HepG2 (cell line): ENCODE data around the gene SLCO3A1. TPM values are rescaled to one million over a fixed set of nuclear protein-coding genes. Genes with fewer than 3 reads are reported as not detected.

ENCODE experiments used
- ATAC-seq: fragments of 200-7000 bp; cut with Tn5 transposase; 3 replicates; pipeline ENCODE4 v1.9.1; 2020; ENCODE audit warnings: mild to moderate bottlenecking, moderate library complexity
- BruUV-seq: library from RNA; stranded (reverse); fragments of 400-500 nt; replicated peaks from 2 replicates; lab custom pipeline; 2021; lab: Mats Ljungman, UMichigan
- CTCF ChIA-PET: fragments of 300-600 bp; formaldehyde crosslinking; extraction: SDS; loops from one replicate; lab custom pipeline; 2021; ENCODE audit warnings: low total read pairs, inconsistent platforms, low intra/inter-chr PET ratio; lab: Yijun Ruan, JAX
- POLR2A ChIA-PET: fragments of 350-600 bp; sonication (Branson Sonifier 250); formaldehyde crosslinking; loops from one replicate; lab custom pipeline; 2020; ENCODE audit warnings: antibody characterized with exemption, inconsistent platforms; lab: Yijun Ruan, JAX
- DNase-seq: peaks from one replicate; pipeline ENCODE4 v3.0.0-alpha.2; 2015; ENCODE audit warnings: low spot score
- FAIRE-seq: peaks from 3 replicates; lab custom pipeline; 2011; peaks lifted over from hg19 to GRCh38; lab: Jason Lieb, UNC
- H2AFZ ChIP-seq: one replicate; pipeline ENCODE4 v1.6.1; 2011; ENCODE audit warnings: low read length, inconsistent platforms
- H3K27ac ChIP-seq: fragments of 300-600 bp; 3 replicates; pipeline ENCODE4 v1.8.0; 2011; ENCODE audit warnings: mixed run types, mild to moderate bottlenecking, mixed read lengths, low read length, inconsistent platforms; ENCODE audit not compliant: insufficient read depth; ENCODE audit errors: extremely low read length
- H3K27me3 ChIP-seq, 2 experiments: fragments of 200-600 bp in 1 of 2; 2 replicates in 1 of 2; 3 replicates in 1 of 2; pipeline versions ENCODE4 v1.6.0 to v1.8.0; 2011; ENCODE audit warnings: low read length in 2 of 2, mild to moderate bottlenecking in 2 of 2, moderate library complexity in 2 of 2, inconsistent platforms in 1 of 2; ENCODE audit not compliant: insufficient read depth in 2 of 2, control insufficient read depth in 1 of 2
- H3K36me3 ChIP-seq, 2 experiments: fragments of 200-600 bp in 1 of 2; replicated peaks in 1 of 2; 2 replicates in 1 of 2; 3 replicates in 1 of 2; pipeline versions ENCODE4 v1.5.1 to v1.8.0; 2011; ENCODE audit warnings: low read length in 2 of 2, inconsistent platforms in 1 of 2; ENCODE audit not compliant: insufficient read depth in 2 of 2, control insufficient read depth in 1 of 2
- H3K4me1 ChIP-seq: 2 replicates; pipeline ENCODE4 v1.5.1; 2012; ENCODE audit warnings: low read length, inconsistent platforms; ENCODE audit not compliant: insufficient read depth
- H3K4me2 ChIP-seq: 2 replicates; pipeline ENCODE4 v1.6.0; 2011; ENCODE audit warnings: low read depth, low read length, inconsistent platforms
- H3K4me3 ChIP-seq, 3 experiments: fragments of 200-600 bp in 1 of 3; sonication (generic), shearing (Covaris generic) in 1 of 3; replicated peaks in 1 of 3; 2 replicates each; pipeline ENCODE4 v1.5.1; 2011 to 2016; ENCODE audit warnings: low read length in 3 of 3, inconsistent platforms in 2 of 3, low read depth in 2 of 3, mild to moderate bottlenecking in 2 of 3, control low read depth in 1 of 3, mixed read lengths in 1 of 3; ENCODE audit not compliant: insufficient read depth in 1 of 3
- H3K79me2 ChIP-seq: one replicate; pipeline ENCODE4 v1.6.1; 2011; ENCODE audit warnings: low read length, inconsistent platforms; ENCODE audit not compliant: insufficient read depth
- H3K9ac ChIP-seq: 2 replicates; pipeline ENCODE4 v1.6.0; 2011; ENCODE audit warnings: mild to moderate bottlenecking, low read depth, low read length, inconsistent platforms; ENCODE audit not compliant: insufficient read depth
- H3K9me3 ChIP-seq: 2 replicates; pipeline ENCODE4 v1.5.1; 2012; ENCODE audit warnings: mild to moderate bottlenecking, low read length
- H4K20me1 ChIP-seq: 2 replicates; pipeline ENCODE4 v1.6.0; 2011; ENCODE audit warnings: inconsistent platforms, mild to moderate bottlenecking, low read length, moderate library complexity; ENCODE audit not compliant: insufficient read depth
- PHB2 ChIP-seq: fragments of 450-650 bp; IDR thresholded peaks from 2 replicates; pipeline ENCODE4 v1.6.1; 2018; ENCODE audit not compliant: partially characterized antibody
- SAFB2 ChIP-seq: sonication (generic); formaldehyde crosslinking; IDR thresholded peaks from 2 replicates; pipeline ENCODE4 v1.5.1; 2020; ENCODE audit warnings: missing genetic modification reagents, low read depth, mild to moderate bottlenecking, borderline replicate concordance
- ZBTB14 ChIP-seq: sonication (generic); formaldehyde crosslinking; IDR thresholded peaks from 2 replicates; pipeline ENCODE4 v1.4.0; 2020; ENCODE audit warnings: missing genetic modification reagents
- ZNF644 ChIP-seq: IDR thresholded peaks from 2 replicates; pipeline ENCODE4 v1.6.1; 2016; ENCODE audit warnings: low read depth
- ZNF724P ChIP-seq: sonication (generic); formaldehyde crosslinking; IDR thresholded peaks from 2 replicates; pipeline ENCODE4 v1.8.0; 2022; ENCODE audit warnings: missing genetic modification reagents, borderline replicate concordance
- WGBS: methylation state at CpG from one replicate; pipeline ENCODE4 v1.1.6; 2017; ENCODE audit warnings: low lambda C conversion rate; 5-methylcytosine and 5-hydroxymethylcytosine counted together
- in situ Hi-C: cut with HindIII; loops from 2 replicates; pipeline ENCODE4 v1.10.0; 2017; ENCODE audit warnings: low pct_unique_long_range_greater_than_20kb; ENCODE audit not compliant: extremely low pct_ligation_motif_present
- intact Hi-C: fragments of 100-400 bp; cut with micrococcal nuclease; formaldehyde crosslinking; loops from one replicate; pipeline ENCODE4 v1.10.0; 2022; ENCODE audit not compliant: unreplicated experiment
- polyA plus RNA-seq, 8 experiments: library from polyadenylated mRNA; depleted of rRNA in 3 of 8; stranded (reverse) in 7 of 8; unstranded in 1 of 8; fragments of >200 nt; fragmentation: Illumina TruSeq in 4 of 8; extraction: Trizol in 4 of 8; gene quantifications; 2 replicates each; pipeline versions ENCODE4 v1.2.1 to v1.2.3, GENCODE V29; 2011 to 2016; ENCODE audit warnings: low read depth in 4 of 8, missing spikeins in 1 of 8, mixed read lengths in 1 of 8; ENCODE audit not compliant: insufficient read depth in 1 of 8
- total RNA-seq, 5 experiments: library from RNA; depleted of rRNA; stranded (reverse); fragments of >200 nt; fragmentation: Illumina TruSeq; extraction: Trizol; gene quantifications; 2 replicates each; pipeline ENCODE4 v1.2.3, GENCODE V29; 2016; ENCODE audit warnings: low read depth in 1 of 5

Gene SLCO3A1
- total and polyA plus RNA-seq, 2 of the 13 experiments (the other 11 are each of a cell fraction or from before 2014, with no cell fraction given), result 0.02 TPM; not detected in 1

GRCh38 chr15:91876187-91876586 lies 22.7 kb downstream of the SLCO3A1 start:
- in situ Hi-C loops (no loop called here), intact Hi-C loops (no loop called here)
- no peaks in the 10 kb centered on the region for H3K4me1 ChIP-seq
- H3K27ac ChIP-seq, result no peak overlapping the region
- 0% methylated on average over 5 of the region's 5 CpGs for WGBS
- no peaks in the 10 kb centered on the region for H4K20me1 ChIP-seq
- H3K79me2 ChIP-seq, result no peaks in the 10 kb centered on the region
- H3K9me3 ChIP-seq, result no peaks in the 10 kb centered on the region
- no peaks in the 10 kb centered on the region for H3K36me3 ChIP-seq
- TF ChIP-seq ZBTB14 (CRISPR knock-in tag) (no peak), ZNF724P (no peak)
- no peaks in the 10 kb centered on the region for H3K27me3 ChIP-seq
- H2AFZ ChIP-seq, result no peak overlapping the region
- ChIA-PET CTCF (no interaction called here), POLR2A (no interaction called here)
- no peak for ATAC-seq
- H3K4me3 ChIP-seq, result no peak overlapping the region
- H3K9ac ChIP-seq, result no peak overlapping the region
- FAIRE-seq, result no peak
- DNase-seq, result no peak
- H3K4me2 ChIP-seq, result no peak overlapping the region
- BruUV-seq, result no TSS peak

GRCh38 chr15:91878319-91878870 lies 24.9 kb downstream of the SLCO3A1 start:
- no peaks in the 10 kb centered on the region for H3K9me3 ChIP-seq
- no peak for ATAC-seq
- WGBS, result 37% methylated on average over 10 of the region's 10 CpGs
- no peak overlapping the region for H3K4me3 ChIP-seq
- no peaks in the 10 kb centered on the region for H3K4me1 ChIP-seq
- no peak overlapping the region for H3K4me2 ChIP-seq
- no peaks in the 10 kb centered on the region for H3K36me3 ChIP-seq
- no peak overlapping the region for H3K27ac ChIP-seq
- in situ Hi-C loops (no loop called here), intact Hi-C loops (no loop called here)
- FAIRE-seq, result no peak
- POLR2A ChIA-PET, result no interaction called here
- no TSS peak for BruUV-seq
- DNase-seq, result no peak
- H3K79me2 ChIP-seq, result no peaks in the 10 kb centered on the region
- H2AFZ ChIP-seq, result no peak overlapping the region
- H3K9ac ChIP-seq, result no peak overlapping the region
- CTCF ChIA-PET, result no interaction called here
- peaks cover 0 to 5% of the 10 kb centered on the region in 2 experiments; a peak in 1 of 5 replicates for H3K27me3 ChIP-seq
- TF ChIP-seq ZNF644 (CRISPR knock-in tag) (no peak), SAFB2 (CRISPR knock-in tag) (no peak), PHB2 (no peak)
- no peaks in the 10 kb centered on the region for H4K20me1 ChIP-seq
